Measurements from ENCODE around the gene NUDT17.

Gene NUDT17

GRCh38 chr1:145887631-145888030 is 42.2 kb downstream of the NUDT17 start:
- H3K4me3 ChIP-seq (ENCODE audit: low read depth, low read length): no peak overlapping the region

- no peak overlapping the region for H3K4me3 ChIP-seq (ENCODE audit: low read depth, low read length)
Measured at GRCh38 chr1:145889722-145890121, 44.3 kb downstream of the NUDT17 start.

GRCh38 chr1:145891143-145891542 is 45.7 kb downstream of the NUDT17 start:
- H3K4me3 ChIP-seq (ENCODE audit: low read depth, low read length): no peak overlapping the region

GRCh38 chr1:145891587-145892485 is 46.4 kb downstream of the NUDT17 start:
- no peak overlapping the region for H3K4me3 ChIP-seq (ENCODE audit: low read depth, low read length)

- no peak overlapping the region for H3K4me3 ChIP-seq (ENCODE audit: low read depth, low read length)
Measured at GRCh38 chr1:145892486-145893087, 47.2 kb downstream of the NUDT17 start.

GRCh38 chr1:145893306-145894055 is 48.1 kb downstream of the NUDT17 start:
- no peak overlapping the region for H3K4me3 ChIP-seq (ENCODE audit: low read depth, low read length)

- no peak overlapping the region for H3K4me3 ChIP-seq (ENCODE audit: low read depth, low read length)
Measured at GRCh38 chr1:145895471-145895870, 50.0 kb downstream of the NUDT17 start.

- H3K4me3 ChIP-seq (ENCODE audit: low read depth, low read length): no peak overlapping the region
Measured at GRCh38 chr1:145897969-145898368, 52.5 kb downstream of the NUDT17 start.

All from iPS-11a (cell line).